AG08396 (cell line): ENCODE measurements around the gene PHPT1.
"Not testable (repeated sequence)": the region's sequence is repeated elsewhere in the genome, so short reads cannot be mapped to it uniquely, and the experiment has no call there.

ENCODE experiments used
- DNase-seq: peaks from one replicate; pipeline ENCODE4 v3.0.0; 2012; ENCODE audit warnings: low spot score, mixed read lengths

PHPT1 gene

GRCh38 chr9:136849038-136849959, at the start of gene PHPT1:
TSS of gene PHPT1 (plus strand) at chr9:136849409. CDS start at chr9:136849431, 22 bp downstream.
- DNase-seq = peak; percentile 100

- DNase-seq = peak; percentile 61
These were observed 49.2 kb upstream of the PHPT1 start for GRCh38 chr9:136799854-136800657.

- no peak for DNase-seq
These were observed 46.9 kb upstream of the PHPT1 start for GRCh38 chr9:136802321-136802720.

GRCh38 chr9:136803009-136803550, 46.1 kb upstream of the PHPT1 start:
- DNase-seq = not testable (repeated sequence)

GRCh38 chr9:136803551-136804508, 45.4 kb upstream of the PHPT1 start:
- no peak for DNase-seq

- DNase-seq = no peak
These were observed 44.6 kb upstream of the PHPT1 start for GRCh38 chr9:136804509-136805206.

- no peak for DNase-seq
These were observed 43.9 kb upstream of the PHPT1 start for GRCh38 chr9:136805207-136805740.

- no peak for DNase-seq
These were observed 43.1 kb upstream of the PHPT1 start for GRCh38 chr9:136806067-136806466.

- no peak for DNase-seq
These were observed 42.5 kb upstream of the PHPT1 start for GRCh38 chr9:136806631-136807201.

- DNase-seq = peak; percentile 99
These were observed 41.7 kb upstream of the PHPT1 start, which contains the start of gene RABL6 for GRCh38 chr9:136807281-136808074. TSS of gene RABL6 (plus strand) at chr9:136807948. CDS start at chr9:136808197, 249 bp downstream.

- DNase-seq = peak; percentile 51
These were observed 41.0 kb upstream of the PHPT1 start for GRCh38 chr9:136808075-136808805.

GRCh38 chr9:136808806-136809158, 40.4 kb upstream of the PHPT1 start:
- DNase-seq = peak; percentile 59

GRCh38 chr9:136814725-136815421, 34.3 kb upstream of the PHPT1 start:
- no peak for DNase-seq

GRCh38 chr9:136815422-136815782, 33.8 kb upstream of the PHPT1 start:
- DNase-seq = no peak

GRCh38 chr9:136820971-136821825, 28.0 kb upstream of the PHPT1 start:
- DNase-seq = peak; percentile 83

GRCh38 chr9:136821826-136822544, 27.2 kb upstream of the PHPT1 start:
- DNase-seq = no peak
